Measurements from ENCODE around the gene KCNS3.
"Not testable (repeated sequence)": the region's sequence is repeated elsewhere in the genome, so short reads cannot be mapped to it uniquely, and the experiment has no call there.

KCNS3 gene

GRCh38 chr2:17940091-17940630 is 61.7 kb downstream of the KCNS3 start:
- no peak for DNase-seq (ENCODE audit: low read depth in 2 of 3, low spot score in 2 of 3)

- DNase-seq (ENCODE audit: low read depth in 2 of 3, low spot score in 2 of 3) = no peak
These were observed 65.0 kb downstream of the KCNS3 start for GRCh38 chr2:17943444-17943843.

GRCh38 chr2:17947113-17947512 is 68.6 kb downstream of the KCNS3 start:
- DNase-seq (ENCODE audit: low read depth in 2 of 3, low spot score in 2 of 3) = no peak

- DNase-seq (ENCODE audit: low read depth in 2 of 3, low spot score in 2 of 3) = no peak
These were observed 71.5 kb downstream of the KCNS3 start for GRCh38 chr2:17950006-17950405.

GRCh38 chr2:17951563-17951962 is 73.1 kb downstream of the KCNS3 start:
- no peak for DNase-seq (ENCODE audit: low read depth in 2 of 3, low spot score in 2 of 3)

- DNase-seq (ENCODE audit: low read depth in 2 of 3, low spot score in 2 of 3) = no peak
These were observed 80.1 kb downstream of the KCNS3 start for GRCh38 chr2:17958466-17959092.

GRCh38 chr2:17959356-17959755 is 80.9 kb downstream of the KCNS3 start:
- no peak for DNase-seq (ENCODE audit: low read depth in 2 of 3, low spot score in 2 of 3)

GRCh38 chr2:17959833-17960232 is 81.4 kb downstream of the KCNS3 start:
- no peak for DNase-seq (ENCODE audit: low read depth in 2 of 3, low spot score in 2 of 3)

GRCh38 chr2:17960925-17961324 is 82.5 kb downstream of the KCNS3 start:
- DNase-seq (ENCODE audit: low read depth in 2 of 3, low spot score in 2 of 3) = no peak

GRCh38 chr2:17961789-17962188 is 83.3 kb downstream of the KCNS3 start:
- no peak for DNase-seq (ENCODE audit: low read depth in 2 of 3, low spot score in 2 of 3)

GRCh38 chr2:17962876-17963275 is 84.4 kb downstream of the KCNS3 start:
- DNase-seq (ENCODE audit: low read depth in 2 of 3, low spot score in 2 of 3) = no peak

- not testable (repeated sequence) for DNase-seq (ENCODE audit: low read depth in 2 of 3, low spot score in 2 of 3)
These were observed 85.1 kb downstream of the KCNS3 start for GRCh38 chr2:17963571-17963970.

- no peak for DNase-seq (ENCODE audit: low read depth in 2 of 3, low spot score in 2 of 3)
These were observed 86.7 kb downstream of the KCNS3 start for GRCh38 chr2:17965196-17965595.

GRCh38 chr2:17966798-17967197 is 88.3 kb downstream of the KCNS3 start:
- DNase-seq (ENCODE audit: low read depth in 2 of 3, low spot score in 2 of 3) = no peak

- DNase-seq (ENCODE audit: low read depth in 2 of 3, low spot score in 2 of 3) = no peak
These were observed 91.2 kb downstream of the KCNS3 start for GRCh38 chr2:17969661-17970060.

GRCh38 chr2:17971531-17972125 is 93.2 kb downstream of the KCNS3 start:
- no peak for DNase-seq (ENCODE audit: low read depth in 2 of 3, low spot score in 2 of 3)

GRCh38 chr2:17972991-17973390 is 94.5 kb downstream of the KCNS3 start:
- no peak for DNase-seq (ENCODE audit: low read depth in 2 of 3, low spot score in 2 of 3)

GRCh38 chr2:17975401-17975800 is 96.9 kb downstream of the KCNS3 start:
- DNase-seq (ENCODE audit: low read depth in 2 of 3, low spot score in 2 of 3) = no peak

- DNase-seq (ENCODE audit: low read depth in 2 of 3, low spot score in 2 of 3) = no peak
These were observed 98.6 kb downstream of the KCNS3 start for GRCh38 chr2:17976871-17977746.

GRCh38 chr2:17979707-17980106 is 101.2 kb downstream of the KCNS3 start:
- DNase-seq (ENCODE audit: low read depth in 2 of 3, low spot score in 2 of 3) = no peak

- DNase-seq (ENCODE audit: low read depth in 2 of 3, low spot score in 2 of 3) = no peak
These were observed 103.5 kb downstream of the KCNS3 start for GRCh38 chr2:17981936-17982335.
